SK-N-MC (cell line): ENCODE measurements around the gene PRXL2B.

Experiments
- EZH2 ChIP-seq: fragments of 200-600 bp; sonication (generic); IDR thresholded peaks from one replicate; pipeline ENCODE4 v1.6.1; 2017; ENCODE audit warnings: antibody characterized with exemption
- POLR2AphosphoS5 ChIP-seq: IDR thresholded peaks from 2 replicates; pipeline ENCODE4 v1.6.1; 2012; ENCODE audit warnings: mild to moderate bottlenecking, low read depth, low read length, borderline replicate concordance

GRCh38 chr1:2585318-2586092 lies 1.1 kb upstream of the PRXL2B start:
- TF ChIP-seq POLR2AphosphoS5 (peak; percentile 77), EZH2 (no peak)
